SK-N-SH (cell line): Measurements from ENCODE around the gene ITGB8.

Experiments used
- CTCF ChIP-seq: fragments of 200-600 bp; sonication (generic); IDR thresholded peaks from 2 replicates; pipeline ENCODE4 v1.6.1; 2017; ENCODE audit warnings: antibody characterized with exemption, mild to moderate bottlenecking, moderate library complexity
- EP300 ChIP-seq, 2 experiments: IDR thresholded peaks; 2 replicates each; pipeline versions ENCODE4 v1.4.0 to v1.6.1; 2012; ENCODE audit warnings: borderline replicate concordance in 1 of 2, low read depth in 1 of 2, low read length in 1 of 2
- EZH2phosphoT487 ChIP-seq: fragments of 200-600 bp; sonication (generic); IDR thresholded peaks from 2 replicates; pipeline ENCODE4 v1.6.1; 2017; ENCODE audit warnings: low read depth, mixed run types, mild to moderate bottlenecking, antibody characterized with exemption, moderate library complexity, borderline replicate concordance
- FOSL2 ChIP-seq: IDR thresholded peaks from 2 replicates; pipeline ENCODE4 v1.4.0; 2012; ENCODE audit warnings: low read depth, mild to moderate bottlenecking, moderate library complexity, borderline replicate concordance
- IRF3 ChIP-seq: fragments of 150-350 bp; IDR thresholded peaks from 2 replicates; pipeline ENCODE4 v1.6.1; 2016; ENCODE audit warnings: mild to moderate bottlenecking, low read depth, low read length
- NRF1 ChIP-seq: IDR thresholded peaks from 2 replicates; pipeline ENCODE4 v1.6.1; 2012; ENCODE audit warnings: low read depth, mild to moderate bottlenecking, low read length
- POLR2AphosphoS5 ChIP-seq: IDR thresholded peaks from 2 replicates; pipeline ENCODE4 v1.6.1; 2012; ENCODE audit warnings: low read depth, low read length
- RAD21 ChIP-seq: IDR thresholded peaks from 2 replicates; pipeline ENCODE4 v1.6.1; 2012; ENCODE audit warnings: mild to moderate bottlenecking, low read length
- SMC3 ChIP-seq: IDR thresholded peaks from 2 replicates; pipeline ENCODE4 v1.6.1; 2012; ENCODE audit warnings: low read depth, low read length, improper control_type of control experiment
- TAF1 ChIP-seq: IDR thresholded peaks from 2 replicates; pipeline ENCODE4 v1.6.1; 2012; ENCODE audit warnings: low read depth, mild to moderate bottlenecking, low read length, moderate library complexity, borderline replicate concordance
- YY1 ChIP-seq: IDR thresholded peaks from 2 replicates; pipeline ENCODE4 v1.4.0; 2012; ENCODE audit warnings: low read depth, mild to moderate bottlenecking
- ZBTB33 ChIP-seq: IDR thresholded peaks from 2 replicates; pipeline ENCODE4 v1.4.0; 2012; ENCODE audit warnings: low read depth, borderline replicate concordance

GRCh38 chr7:20313626-20314025 lies 17.1 kb upstream of the ITGB8 start:
- TF ChIP-seq NRF1 (no peak), CTCF (no peak), POLR2AphosphoS5 (no peak), EZH2phosphoT487 (no peak), IRF3 (no peak), SMC3 (no peak), TAF1 (no peak), YY1 (no peak), RAD21 (no peak), EP300 (IDR thresholded peaks at IDR 0.05; ENCODE audit: borderline replicate concordance in 1 of 2, low read depth in 1 of 2, low read length in 1 of 2) (no peak), FOSL2 (no peak), ZBTB33 (no peak)
